ENCODE measurements around the gene ZSCAN21.
A peak's percentile ranks its signal among the peaks of the same experiment; 100 is the strongest.

The ZSCAN21 gene

GRCh38 chr7:100072462-100072861 is 22.9 kb downstream of the ZSCAN21 start:
- DNase-seq (ENCODE audit: extremely low read depth in 1 of 2, low read depth in 1 of 2): no peak

GRCh38 chr7:100074841-100075240 is 25.3 kb downstream of the ZSCAN21 start:
- no peak for DNase-seq (ENCODE audit: extremely low read depth in 1 of 2, low read depth in 1 of 2)

- DNase-seq (ENCODE audit: extremely low read depth in 1 of 2, low read depth in 1 of 2): no peak
These were observed 25.8 kb downstream of the ZSCAN21 start for GRCh38 chr7:100075418-100075817.

GRCh38 chr7:100077205-100077604 is 27.6 kb downstream of the ZSCAN21 start:
- no peak for DNase-seq (ENCODE audit: extremely low read depth in 1 of 2, low read depth in 1 of 2)

GRCh38 chr7:100079024-100079560 is 29.5 kb downstream of the ZSCAN21 start:
- no peak for DNase-seq (ENCODE audit: extremely low read depth in 1 of 2, low read depth in 1 of 2)

- DNase-seq (ENCODE audit: extremely low read depth in 1 of 2, low read depth in 1 of 2): no peak
These were observed 31.4 kb downstream of the ZSCAN21 start for GRCh38 chr7:100080907-100081534.

GRCh38 chr7:100081535-100082102 is 32.0 kb downstream of the ZSCAN21 start, which contains the start of gene ZNF3:
Gene ZNF3 (minus strand): TSS chr7:100081723. CDS start chr7:100077357, 4,366 bp downstream.
- DNase-seq (ENCODE audit: extremely low read depth in 1 of 2, low read depth in 1 of 2): peak; percentile 98

GRCh38 chr7:100082978-100083377 is 33.4 kb downstream of the ZSCAN21 start:
- no peak for DNase-seq (ENCODE audit: extremely low read depth in 1 of 2, low read depth in 1 of 2)

GRCh38 chr7:100085515-100085914 is 35.9 kb downstream of the ZSCAN21 start:
- DNase-seq (ENCODE audit: extremely low read depth in 1 of 2, low read depth in 1 of 2): no peak

- no peak for DNase-seq (ENCODE audit: extremely low read depth in 1 of 2, low read depth in 1 of 2)
These were observed 37.6 kb downstream of the ZSCAN21 start for GRCh38 chr7:100087055-100087750.

GRCh38 chr7:100088095-100088620 is 38.6 kb downstream of the ZSCAN21 start:
- no peak for DNase-seq (ENCODE audit: extremely low read depth in 1 of 2, low read depth in 1 of 2)

- peak; percentile 64 to 72 for DNase-seq (ENCODE audit: extremely low read depth in 1 of 2, low read depth in 1 of 2)
These were observed 39.3 kb downstream of the ZSCAN21 start, which contains the start of gene COPS6 for GRCh38 chr7:100088621-100089457. Gene COPS6 (plus strand): TSS chr7:100088969. CDS start chr7:100088991, 22 bp downstream.

- no peak for DNase-seq (ENCODE audit: extremely low read depth in 1 of 2, low read depth in 1 of 2)
These were observed 40.1 kb downstream of the ZSCAN21 start for GRCh38 chr7:100089458-100090196.

GRCh38 chr7:100090527-100091410 is 41.2 kb downstream of the ZSCAN21 start:
- DNase-seq (ENCODE audit: extremely low read depth in 1 of 2, low read depth in 1 of 2): no peak

- DNase-seq (ENCODE audit: extremely low read depth in 1 of 2, low read depth in 1 of 2): no peak
These were observed 42.0 kb downstream of the ZSCAN21 start for GRCh38 chr7:100091411-100092181.

- DNase-seq (ENCODE audit: extremely low read depth in 1 of 2, low read depth in 1 of 2): no peak
These were observed 43.5 kb downstream of the ZSCAN21 start for GRCh38 chr7:100093054-100093453.

- no peak for DNase-seq (ENCODE audit: extremely low read depth in 1 of 2, low read depth in 1 of 2)
These were observed 43.9 kb downstream of the ZSCAN21 start for GRCh38 chr7:100093498-100093897.

- DNase-seq (ENCODE audit: extremely low read depth in 1 of 2, low read depth in 1 of 2): no peak
These were observed 44.4 kb downstream of the ZSCAN21 start for GRCh38 chr7:100093925-100094486.

All from stimulated activated CD8-positive, alpha-beta memory T cell treated with anti-CD3 and anti-CD28 coated beads, Interleukin-7, amount 100 ng/mL, for 48 hours (primary cell).